Lower leg skin (tissue), 3 donors: ENCODE measurements around the gene NEDD8.

Experiments used
- CTCF ChIP-seq, 3 donors: fragments of 450-650 bp; IDR thresholded peaks; one replicate each; pipeline ENCODE4 v1.5.1; 2016; ENCODE audit warnings: antibody characterized with exemption in 3 of 3, mild to moderate bottlenecking in 3 of 3, moderate library complexity in 2 of 3
- POLR2A ChIP-seq, 2 donors: fragments of 450-650 bp; IDR thresholded peaks; one replicate each; pipeline ENCODE4 v1.6.1; 2016 to 2017; ENCODE audit warnings: antibody characterized with exemption in 2 of 2, mild to moderate bottlenecking in 1 of 2, moderate library complexity in 1 of 2

- TF ChIP-seq CTCF (IDR thresholded peaks at IDR 0.05) = no peak
- no peak for TF ChIP-seq POLR2A (IDR thresholded peaks at IDR 0.05)
Observed at GRCh38 chr14:24252289-24253124, 20.3 kb upstream of the NEDD8 start.
